GM12801 (cell line): ENCODE measurements around the gene SUGCT.

Experiments used
- TF ChIP-seq, protein P1 (sequence below): IDR thresholded peaks from one replicate; pipeline ENCODE4 v1.5.1; 2011; ENCODE audit warnings: control low read depth; ENCODE audit not compliant: insufficient read length; ENCODE audit errors: extremely low read depth

SUGCT gene

DNA sequence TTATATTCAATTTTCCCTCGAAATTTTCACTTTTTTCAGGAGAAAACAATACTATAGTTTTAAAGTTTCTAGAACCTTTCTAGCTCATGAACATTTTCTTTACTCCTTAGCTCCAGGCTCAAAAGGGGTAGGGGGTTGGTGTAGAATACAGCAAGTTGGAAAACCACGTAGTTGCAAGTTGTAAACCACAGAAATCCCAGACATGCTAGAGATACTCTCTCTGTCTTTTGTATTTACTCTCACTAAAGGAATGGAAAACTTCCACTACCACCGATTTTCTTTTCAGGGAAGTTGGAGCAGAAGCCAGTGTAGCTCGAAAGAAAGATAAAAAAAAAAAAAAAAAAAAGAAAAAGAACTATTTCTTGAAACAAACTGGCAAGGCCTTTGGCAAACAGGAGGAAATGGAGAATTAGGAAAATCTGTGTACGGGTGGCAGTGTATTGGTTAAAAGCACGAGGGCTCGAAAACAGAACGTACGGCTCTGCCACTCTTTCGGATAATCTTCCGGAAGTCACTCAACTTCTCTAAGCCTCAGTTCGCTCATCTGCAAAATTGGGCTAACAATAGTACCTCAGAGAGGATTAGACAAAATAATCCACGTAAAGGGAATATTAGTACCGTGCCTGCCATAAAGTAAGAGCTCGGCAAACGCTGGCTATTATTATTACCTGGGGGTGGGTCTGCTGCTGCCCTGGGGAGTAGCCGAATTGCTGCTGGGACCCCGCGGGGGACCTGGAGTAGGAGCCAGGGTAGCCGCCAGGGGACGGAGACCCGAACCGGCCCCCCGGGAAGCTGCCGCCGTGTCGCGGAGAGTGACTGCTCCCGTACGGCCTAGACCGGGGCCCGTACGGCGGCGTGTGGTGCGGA, 1.0 kb upstream of the SUGCT start:
- TF ChIP-seq, protein P1, sequence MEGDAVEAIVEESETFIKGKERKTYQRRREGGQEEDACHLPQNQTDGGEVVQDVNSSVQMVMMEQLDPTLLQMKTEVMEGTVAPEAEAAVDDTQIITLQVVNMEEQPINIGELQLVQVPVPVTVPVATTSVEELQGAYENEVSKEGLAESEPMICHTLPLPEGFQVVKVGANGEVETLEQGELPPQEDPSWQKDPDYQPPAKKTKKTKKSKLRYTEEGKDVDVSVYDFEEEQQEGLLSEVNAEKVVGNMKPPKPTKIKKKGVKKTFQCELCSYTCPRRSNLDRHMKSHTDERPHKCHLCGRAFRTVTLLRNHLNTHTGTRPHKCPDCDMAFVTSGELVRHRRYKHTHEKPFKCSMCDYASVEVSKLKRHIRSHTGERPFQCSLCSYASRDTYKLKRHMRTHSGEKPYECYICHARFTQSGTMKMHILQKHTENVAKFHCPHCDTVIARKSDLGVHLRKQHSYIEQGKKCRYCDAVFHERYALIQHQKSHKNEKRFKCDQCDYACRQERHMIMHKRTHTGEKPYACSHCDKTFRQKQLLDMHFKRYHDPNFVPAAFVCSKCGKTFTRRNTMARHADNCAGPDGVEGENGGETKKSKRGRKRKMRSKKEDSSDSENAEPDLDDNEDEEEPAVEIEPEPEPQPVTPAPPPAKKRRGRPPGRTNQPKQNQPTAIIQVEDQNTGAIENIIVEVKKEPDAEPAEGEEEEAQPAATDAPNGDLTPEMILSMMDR = no peak

DNA sequence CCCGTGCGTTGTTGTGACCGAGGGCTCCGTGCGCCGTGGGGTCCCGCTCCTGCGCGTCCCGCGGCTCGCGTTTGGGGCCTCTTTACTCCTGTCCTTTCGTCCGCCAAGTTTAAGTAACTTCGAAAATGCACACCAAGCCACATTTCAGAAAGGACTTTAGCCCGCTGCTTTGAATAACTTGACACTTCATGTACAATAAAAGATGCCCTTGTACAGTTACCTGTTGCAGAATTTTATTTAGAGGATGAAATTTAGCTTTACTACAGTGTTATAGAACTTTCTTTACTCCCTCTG, 459 bp downstream of the SUGCT start:
- TF ChIP-seq, protein P1 = no peak

DNA sequence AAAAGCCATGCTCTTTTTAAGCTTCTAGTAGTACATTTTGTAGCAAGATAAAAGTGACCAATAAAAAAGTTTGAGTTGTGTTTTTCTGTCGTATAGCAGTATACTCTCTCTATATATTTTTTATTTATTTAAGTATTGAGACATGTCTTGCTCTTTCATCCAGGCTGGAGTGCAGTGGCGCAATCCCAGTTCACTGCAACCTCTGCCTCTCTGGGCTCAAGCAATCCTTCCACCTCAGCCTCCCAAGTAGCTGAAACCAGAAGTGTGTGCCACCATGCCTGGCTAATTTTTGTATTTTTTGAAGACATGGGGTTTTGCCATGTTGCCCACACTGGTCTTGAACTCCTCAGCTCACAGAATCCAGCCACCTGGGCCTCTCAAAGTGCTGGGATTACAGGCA, 2.8 kb downstream of the SUGCT start:
- TF ChIP-seq, protein P1 = no peak

DNA sequence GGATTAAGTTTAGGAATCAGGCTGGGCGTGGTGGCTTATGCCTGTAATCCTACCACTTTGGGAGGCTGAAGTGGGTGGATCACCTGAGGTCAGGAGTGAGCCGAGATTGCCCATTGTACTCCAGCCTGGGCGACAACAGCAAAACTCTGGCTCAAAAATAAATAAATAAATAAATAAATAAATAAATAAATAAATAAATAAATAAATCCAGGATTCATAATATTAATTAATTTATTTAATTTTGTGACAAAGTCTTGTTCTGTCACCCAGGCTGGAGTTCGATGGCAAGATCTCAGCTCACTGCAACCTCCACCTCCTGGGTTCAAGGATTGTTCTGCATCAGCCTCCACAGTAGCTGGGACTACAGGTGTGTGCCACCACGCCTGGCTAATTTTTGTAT, 4.2 kb downstream of the SUGCT start:
- TF ChIP-seq, protein P1 = no peak

DNA sequence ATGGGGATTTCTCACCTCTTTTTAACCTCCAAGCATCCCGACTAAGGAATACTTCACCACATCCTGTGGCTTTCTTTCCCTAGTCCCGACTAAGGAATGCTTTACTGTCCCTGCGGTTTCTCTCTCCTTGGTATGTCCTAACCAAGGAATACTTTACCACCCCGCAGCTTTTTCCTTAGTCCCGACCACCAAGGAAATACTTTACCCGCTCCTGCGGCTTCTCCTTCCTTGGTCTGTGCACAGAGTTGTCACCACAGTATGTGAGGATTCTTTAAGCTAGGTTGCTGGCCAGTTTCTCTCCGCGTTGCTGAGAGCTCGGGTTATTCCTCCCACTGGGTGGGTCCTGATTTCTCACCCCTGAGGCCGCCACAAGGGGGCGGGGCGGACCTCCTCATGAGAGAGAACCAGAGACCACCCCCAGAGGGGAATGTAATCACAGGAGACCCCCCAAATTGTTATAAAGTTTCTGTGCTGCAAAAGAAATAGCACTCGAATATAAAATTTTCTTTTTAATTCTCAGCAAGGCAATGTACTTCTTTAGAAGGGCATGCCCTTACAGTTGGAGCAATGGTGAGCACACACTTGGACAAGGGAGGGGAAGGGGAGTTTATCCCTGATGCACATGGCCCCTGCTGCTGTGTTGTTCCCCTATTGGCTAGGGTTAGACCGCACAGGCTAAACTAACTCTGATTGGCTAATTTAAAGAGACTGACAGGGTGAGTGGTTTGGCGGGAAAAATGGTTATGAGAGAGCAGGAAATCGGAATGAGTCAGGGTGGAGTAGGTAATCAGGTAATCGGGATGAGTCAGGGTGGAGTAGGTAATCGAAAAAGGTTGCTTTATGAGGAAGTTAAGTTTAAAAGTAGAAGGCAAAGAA, 12.8 kb downstream of the SUGCT start:
- TF ChIP-seq, protein P1 = no peak

DNA sequence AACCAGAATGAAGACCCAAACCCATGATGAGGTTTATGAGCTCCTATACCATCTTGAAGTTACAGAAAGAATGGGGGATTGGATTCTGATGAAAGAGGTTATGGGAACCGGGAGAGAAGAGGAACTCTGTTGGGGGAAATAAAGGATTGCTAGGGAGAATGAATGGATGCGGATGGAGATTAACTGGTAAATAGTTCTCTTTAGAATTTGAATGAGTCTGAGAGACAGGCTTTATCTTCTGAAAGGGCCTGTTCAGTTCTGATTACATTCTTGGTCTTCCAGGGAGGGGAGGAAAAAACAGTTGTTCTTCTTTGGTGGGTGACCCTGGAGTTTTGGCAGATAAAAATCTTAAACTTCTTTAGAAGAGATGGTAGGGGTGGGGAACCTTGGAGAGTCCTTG, 13.9 kb downstream of the SUGCT start:
- TF ChIP-seq, protein P1 = no peak

DNA sequence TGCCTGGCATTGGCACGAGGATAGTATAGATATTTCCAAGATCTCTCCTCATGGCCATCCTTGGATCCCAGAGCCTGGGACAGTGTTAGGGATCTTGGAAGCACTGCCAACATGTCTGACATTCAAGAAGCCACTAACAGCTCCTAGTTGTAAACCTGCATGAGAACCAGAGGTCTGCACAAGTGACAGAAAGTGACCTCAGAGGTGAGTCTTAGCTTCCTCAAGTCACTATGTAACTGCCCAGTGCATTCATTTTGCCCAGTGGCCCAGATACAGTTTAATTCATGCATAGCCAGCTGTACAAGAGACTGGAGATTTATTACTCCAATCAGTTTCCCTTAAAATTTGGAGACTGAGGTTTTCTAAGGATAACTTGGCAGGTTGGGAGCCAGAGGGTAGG, 16.7 kb downstream of the SUGCT start:
- TF ChIP-seq, protein P1 = no peak
